GM12864 (cell line): ENCODE measurements around the gene CIROP.

Experiments
- DNase-seq: peaks from one replicate; pipeline ENCODE4 v3.0.0-alpha.2; 2011; ENCODE audit warnings: low read depth
- H3K4me3 ChIP-seq: 2 replicates; pipeline ENCODE4 v1.5.1; 2011; ENCODE audit warnings: mild to moderate bottlenecking, low read depth, low read length, control low read depth
- CTCF ChIP-seq: IDR thresholded peaks from 2 replicates; pipeline ENCODE4 v1.5.1; 2011; ENCODE audit warnings: low read depth, mild to moderate bottlenecking, moderate library complexity, low read length, control low read depth, inconsistent platforms; ENCODE audit errors: missing control alignments

Gene CIROP

GRCh38 chr14:23130871-23131270 lies 26.1 kb upstream of the CIROP start:
- no peak for DNase-seq
- H3K4me3 ChIP-seq = no peak overlapping the region
- TF ChIP-seq CTCF = no peak

- DNase-seq = no peak
- no peak for TF ChIP-seq CTCF
These were observed 25.0 kb upstream of the CIROP start for GRCh38 chr14:23129759-23130316.

GRCh38 chr14:23128969-23129758 lies 24.4 kb upstream of the CIROP start:
- no peak for DNase-seq
- H3K4me3 ChIP-seq = no peak overlapping the region
- no peak for TF ChIP-seq CTCF

More at GRCh38 chr14:23129759-23130316, 25.0 kb upstream of the CIROP start:
- H3K4me3 ChIP-seq = no peak overlapping the region

- no peak for DNase-seq
- TF ChIP-seq CTCF = no peak
- no peak overlapping the region for H3K4me3 ChIP-seq
These were observed 23.1 kb upstream of the CIROP start for GRCh38 chr14:23127861-23128260.

DNA sequence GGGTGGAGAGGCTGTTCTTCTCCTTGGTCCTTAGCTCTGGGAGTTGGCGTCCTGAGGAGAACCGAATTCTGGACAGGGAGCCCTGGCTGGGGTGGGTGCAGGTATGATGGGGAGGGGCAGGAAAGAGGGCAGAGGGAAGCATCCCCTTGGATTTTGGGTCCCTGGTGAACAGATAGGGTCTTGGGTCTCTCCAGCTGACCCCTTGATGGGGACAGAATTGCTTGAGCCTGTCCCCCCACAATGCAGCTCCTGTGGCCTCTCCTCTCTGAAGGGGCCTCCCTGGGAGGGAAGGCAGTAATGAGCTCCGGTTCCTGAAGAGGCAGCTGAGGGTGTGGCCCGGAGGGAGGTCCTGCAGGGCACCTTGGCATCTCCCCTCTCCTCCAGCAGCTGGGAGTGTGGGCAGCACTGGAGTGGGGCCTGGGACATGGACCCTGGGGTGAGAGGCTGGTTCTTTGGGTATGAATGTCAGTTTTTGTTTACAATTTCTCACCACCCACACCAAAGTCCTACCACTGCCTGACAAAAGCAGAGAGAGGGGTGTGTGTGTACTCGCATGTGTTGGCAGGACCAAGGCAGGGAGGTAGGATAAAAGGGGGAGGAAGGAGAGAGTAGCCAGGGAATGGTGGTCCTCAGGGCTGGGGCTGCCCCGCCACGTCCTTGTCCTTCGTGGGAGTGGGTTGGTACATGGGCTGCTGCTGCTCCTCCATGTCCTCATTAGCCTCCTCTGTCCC lies 21.9 kb upstream of the CIROP start:
- no peak for DNase-seq
- no peak for TF ChIP-seq CTCF
- no peak overlapping the region for H3K4me3 ChIP-seq

- no peak overlapping the region for H3K4me3 ChIP-seq
- TF ChIP-seq CTCF = no peak
- no peak for DNase-seq
These were observed 21.2 kb upstream of the CIROP start for GRCh38 chr14:23125933-23126524.
